Measurements from ENCODE around the gene ACOX3. TPM values are rescaled to one million over a fixed set of nuclear protein-coding genes. Genes with fewer than 3 reads are reported as not detected.

ACOX3 gene
- 22.1 and 32.9 TPM in 2 replicates for total RNA-seq

GRCh38 chr4:8440492-8441311 lies at the start of gene ACOX3, which contains the start of gene TRMT44:
Gene ACOX3 (minus strand): TSS chr4:8440723. CDS start chr4:8416521, 24,202 bp downstream.
Gene TRMT44 (plus strand): TSS chr4:8440777. CDS start chr4:8440823, 46 bp downstream.

Other genes with a start within 250 kb of the ACOX3 start
- 5.4 and 24.9 TPM in 2 replicates for gene SH3TC1, start 241.4 kb downstream of the ACOX3 start, total RNA-seq
- 5.1 and 5.4 TPM in 2 replicates for gene HTRA3, start 171.0 kb downstream of the ACOX3 start, total RNA-seq
- gene TRMT44, start 54 bp upstream of the ACOX3 start, total RNA-seq: 11.4 and 15.0 TPM in 2 replicates
- 0.03 and 0.78 TPM in 2 replicates for gene GPR78, start 139.7 kb upstream of the ACOX3 start, total RNA-seq
- 1.8 and 24.4 TPM in 2 replicates for gene CPZ, start 152.0 kb upstream of the ACOX3 start, total RNA-seq